OCI-LY1 (cell line): ENCODE results near the gene TPCN2.

Experiments used
- EZH2 ChIP-seq: fragments of 200-600 bp; sonication (generic), shearing (Covaris generic); IDR thresholded peaks from 2 replicates; pipeline ENCODE4 v1.8.0; 2017; ENCODE audit warnings: borderline replicate concordance, mixed run types, mild to moderate bottlenecking, antibody characterized with exemption, low read length, moderate library complexity, mixed read lengths
- TF ChIP-seq, protein P1 (sequence below): fragments of 200-600 bp; sonication (generic), shearing (Covaris generic); IDR thresholded peaks from 2 replicates; pipeline ENCODE4 v1.5.1; 2017; ENCODE audit warnings: mild to moderate bottlenecking, antibody characterized with exemption, low read length, moderate library complexity, mixed read lengths

DNA sequence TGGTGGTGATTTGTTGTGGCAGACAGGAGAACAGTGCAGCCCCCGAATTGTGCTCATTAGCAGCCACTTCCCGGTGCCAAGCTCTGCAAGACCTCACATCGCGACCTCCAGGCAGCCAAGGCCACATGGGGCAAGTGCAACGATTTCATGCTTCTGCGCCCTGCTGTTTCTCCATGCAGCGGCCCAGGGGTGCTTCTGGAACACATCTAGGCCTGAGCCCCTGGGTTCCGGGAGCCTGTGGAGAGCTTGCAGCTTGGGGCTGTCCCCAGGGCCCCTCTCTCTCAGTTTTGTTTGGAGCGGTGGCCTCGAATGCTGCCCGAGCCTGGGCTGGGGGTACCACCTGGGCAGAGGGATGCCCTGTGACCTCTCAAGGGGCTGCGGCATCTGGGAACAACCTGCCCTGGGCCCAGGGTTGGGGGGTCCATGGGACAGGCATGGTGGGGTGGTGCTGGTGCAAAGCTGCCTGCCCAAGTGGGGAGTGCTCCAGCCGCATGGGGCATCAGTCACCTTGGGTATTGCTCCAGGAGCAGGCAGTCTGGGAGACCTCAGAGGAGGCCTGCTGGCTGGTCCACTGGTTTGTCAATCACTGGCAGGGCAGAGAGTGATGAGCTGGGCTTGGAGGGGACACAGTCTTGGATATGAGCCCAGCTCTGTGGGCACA, 51.9 kb downstream of the TPCN2 start:
- TF ChIP-seq, protein P1, sequence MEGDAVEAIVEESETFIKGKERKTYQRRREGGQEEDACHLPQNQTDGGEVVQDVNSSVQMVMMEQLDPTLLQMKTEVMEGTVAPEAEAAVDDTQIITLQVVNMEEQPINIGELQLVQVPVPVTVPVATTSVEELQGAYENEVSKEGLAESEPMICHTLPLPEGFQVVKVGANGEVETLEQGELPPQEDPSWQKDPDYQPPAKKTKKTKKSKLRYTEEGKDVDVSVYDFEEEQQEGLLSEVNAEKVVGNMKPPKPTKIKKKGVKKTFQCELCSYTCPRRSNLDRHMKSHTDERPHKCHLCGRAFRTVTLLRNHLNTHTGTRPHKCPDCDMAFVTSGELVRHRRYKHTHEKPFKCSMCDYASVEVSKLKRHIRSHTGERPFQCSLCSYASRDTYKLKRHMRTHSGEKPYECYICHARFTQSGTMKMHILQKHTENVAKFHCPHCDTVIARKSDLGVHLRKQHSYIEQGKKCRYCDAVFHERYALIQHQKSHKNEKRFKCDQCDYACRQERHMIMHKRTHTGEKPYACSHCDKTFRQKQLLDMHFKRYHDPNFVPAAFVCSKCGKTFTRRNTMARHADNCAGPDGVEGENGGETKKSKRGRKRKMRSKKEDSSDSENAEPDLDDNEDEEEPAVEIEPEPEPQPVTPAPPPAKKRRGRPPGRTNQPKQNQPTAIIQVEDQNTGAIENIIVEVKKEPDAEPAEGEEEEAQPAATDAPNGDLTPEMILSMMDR: no peak
- TF ChIP-seq EZH2: no peak
